H9 (cell line): ENCODE measurements around the gene FGR. TPM values are rescaled to one million over a fixed set of nuclear protein-coding genes. Genes with fewer than 3 reads are reported as not detected.

ENCODE experiments used
- DNase-seq: peaks from one replicate; pipeline ENCODE4 v3.0.0-alpha.2; 2017
- H2AFZ ChIP-seq: one replicate; pipeline ENCODE4 v1.6.1; 2013; ENCODE audit warnings: mild to moderate bottlenecking, low read length, control low read depth, moderate library complexity
- H2AK5ac ChIP-seq: 2 replicates; pipeline ENCODE4 v1.6.1; 2013; ENCODE audit warnings: low read length, control low read depth, mixed read lengths; ENCODE audit not compliant: insufficient read length
- H2BK120ac ChIP-seq: one replicate; pipeline ENCODE4 v1.6.1; 2013; ENCODE audit warnings: low read depth, mild to moderate bottlenecking, low read length, control low read depth, inconsistent platforms; ENCODE audit not compliant: poor library complexity, severe bottlenecking
- H2BK12ac ChIP-seq: 2 replicates; pipeline ENCODE4 v1.6.1; 2013; ENCODE audit warnings: low read length, control low read depth, mixed read lengths, low read depth; ENCODE audit not compliant: insufficient read length
- H2BK15ac ChIP-seq: 2 replicates; pipeline ENCODE4 v1.6.1; 2013; ENCODE audit warnings: low read depth, low read length, control low read depth
- H2BK20ac ChIP-seq: one replicate; pipeline ENCODE4 v1.6.1; 2013; ENCODE audit warnings: low read depth, mild to moderate bottlenecking, low read length, control low read depth, inconsistent platforms; ENCODE audit not compliant: poor library complexity, severe bottlenecking
- H2BK5ac ChIP-seq: 2 replicates; pipeline ENCODE4 v1.6.1; 2013; ENCODE audit warnings: low read length, control low read depth, mixed read lengths; ENCODE audit not compliant: insufficient read length
- H3K14ac ChIP-seq: 2 replicates; pipeline ENCODE4 v1.6.1; 2013; ENCODE audit warnings: low read length, control low read depth; ENCODE audit not compliant: insufficient read depth
- H3K18ac ChIP-seq: 2 replicates; pipeline ENCODE4 v1.6.1; 2013; ENCODE audit warnings: low read depth, mild to moderate bottlenecking, mixed read lengths, low read length, control low read depth; ENCODE audit not compliant: insufficient read length
- H3K23ac ChIP-seq: 2 replicates; pipeline ENCODE4 v1.6.1; 2013; ENCODE audit warnings: low read length, control low read depth, mixed read lengths, low read depth; ENCODE audit not compliant: insufficient read length
- H3K23me2 ChIP-seq: 2 replicates; pipeline ENCODE4 v1.6.1; 2013; ENCODE audit warnings: low read depth, mild to moderate bottlenecking, mixed read lengths, low read length, control low read depth; ENCODE audit not compliant: insufficient read length, poor library complexity, severe bottlenecking
- H3K27ac ChIP-seq: 2 replicates; pipeline ENCODE4 v1.5.1; 2013; ENCODE audit warnings: low read length, control low read depth, mixed read lengths, low read depth; ENCODE audit not compliant: insufficient read length
- H3K27me3 ChIP-seq: 2 replicates; pipeline ENCODE4 v1.6.1; 2013; ENCODE audit warnings: low read length, control low read depth, inconsistent platforms; ENCODE audit not compliant: insufficient read depth
- H3K4ac ChIP-seq: 2 replicates; pipeline ENCODE4 v1.6.1; 2013; ENCODE audit warnings: low read depth, mild to moderate bottlenecking, control low read depth, inconsistent platforms, low read length, moderate library complexity
- H3K4me1 ChIP-seq: 2 replicates; pipeline ENCODE4 v1.6.1; 2013; ENCODE audit warnings: low read length, control low read depth, inconsistent platforms; ENCODE audit not compliant: insufficient read depth
- H3K4me2 ChIP-seq: 2 replicates; pipeline ENCODE4 v1.6.1; 2013; ENCODE audit warnings: low read length, control low read depth, mixed read lengths; ENCODE audit not compliant: insufficient read length, insufficient read depth
- H3K56ac ChIP-seq: 2 replicates; pipeline ENCODE4 v1.6.1; 2013; ENCODE audit warnings: low read depth, mild to moderate bottlenecking, mixed read lengths, low read length, control low read depth; ENCODE audit not compliant: insufficient read length
- H3K79me1 ChIP-seq: 2 replicates; pipeline ENCODE4 v1.6.1; 2013; ENCODE audit warnings: low read depth, mild to moderate bottlenecking, moderate library complexity, low read length, control low read depth, inconsistent platforms; ENCODE audit not compliant: insufficient read depth, poor library complexity, severe bottlenecking
- H3K79me2 ChIP-seq: 2 replicates; pipeline ENCODE4 v1.6.1; 2013; ENCODE audit warnings: low read length, control low read depth, inconsistent platforms; ENCODE audit not compliant: insufficient read depth
- H3K9ac ChIP-seq: 2 replicates; pipeline ENCODE4 v1.6.1; 2013; ENCODE audit warnings: low read length, control low read depth, mixed read lengths; ENCODE audit not compliant: insufficient read length; ENCODE audit errors: extremely low read depth
- H3K9me3 ChIP-seq: one replicate; pipeline ENCODE4 v1.6.1; 2013; ENCODE audit warnings: low read depth, low read length, inconsistent platforms; ENCODE audit not compliant: control insufficient read depth
- H3T11ph ChIP-seq: one replicate; pipeline ENCODE4 v1.6.1; 2013; ENCODE audit warnings: mild to moderate bottlenecking, low read length, control low read depth, inconsistent platforms
- H4K20me1 ChIP-seq: one replicate; pipeline ENCODE4 v1.6.1; 2013; ENCODE audit not compliant: control insufficient read depth, insufficient read length, insufficient read depth
- H4K5ac ChIP-seq: 2 replicates; pipeline ENCODE4 v1.6.1; 2013; ENCODE audit warnings: low read depth, mild to moderate bottlenecking, mixed read lengths, low read length, control low read depth; ENCODE audit not compliant: insufficient read length
- H4K8ac ChIP-seq: replicated peaks from 2 replicates; pipeline ENCODE4 v1.6.1; 2013; ENCODE audit warnings: low read length, control low read depth, mixed read lengths, low read depth; ENCODE audit not compliant: insufficient read length
- H4K91ac ChIP-seq: 2 replicates; pipeline ENCODE4 v1.6.1; 2013; ENCODE audit warnings: low read depth, mild to moderate bottlenecking, moderate library complexity, mixed read lengths, low read length, control low read depth; ENCODE audit not compliant: insufficient read length
- H3K27ac Mint-ChIP-seq, 3 experiments: 2 replicates in 2 of 3; 3 replicates in 1 of 3; pipeline ENCODE4 v1.8.0; 2020 to 2021; ENCODE audit warnings: mixed read lengths in 3 of 3, mild to moderate bottlenecking in 1 of 3, moderate library complexity in 1 of 3
- H3K27me3 Mint-ChIP-seq: 2 replicates; pipeline ENCODE4 v1.8.0; 2021; ENCODE audit warnings: low read depth, mild to moderate bottlenecking, moderate library complexity, mixed read lengths
- H3K36me3 Mint-ChIP-seq, 3 experiments: 2 replicates in 2 of 3; 3 replicates in 1 of 3; pipeline ENCODE4 v1.8.0; 2020 to 2021; ENCODE audit warnings: low read depth in 3 of 3, mixed read lengths in 3 of 3; ENCODE audit not compliant: insufficient read depth in 1 of 3
- H3K4me1 Mint-ChIP-seq, 2 experiments: 2 replicates each; pipeline ENCODE4 v1.8.0; 2020; ENCODE audit warnings: mixed read lengths in 2 of 2
- H3K4me3 Mint-ChIP-seq, 2 experiments: 2 replicates in 1 of 2; 3 replicates in 1 of 2; pipeline ENCODE4 v1.8.0; 2020 to 2021; ENCODE audit warnings: mild to moderate bottlenecking in 2 of 2, mixed read lengths in 2 of 2, moderate library complexity in 1 of 2
- H3K9me3 Mint-ChIP-seq, 2 experiments: 2 replicates in 1 of 2; 3 replicates in 1 of 2; pipeline ENCODE4 v1.8.0; 2020; ENCODE audit warnings: mild to moderate bottlenecking in 2 of 2, mixed read lengths in 2 of 2, moderate library complexity in 1 of 2
- WGBS: extraction: QIAGEN DNeasy Blood & Tissue Kit; methylation state at CpG from one replicate; pipeline ENCODE4 v1.1.7; 2013; ENCODE audit warnings: missing lambda C conversion rate, low lambda C conversion rate, mixed read lengths; ENCODE audit not compliant: insufficient read length; ENCODE audit errors: extremely low coverage; 5-methylcytosine and 5-hydroxymethylcytosine counted together
- total RNA-seq: library from RNA; stranded (reverse); gene quantifications from 2 replicates; pipeline ENCODE4 v1.2.1, GENCODE V29; 2021
- TF ChIP-seq, protein P1 (sequence below): fragments of 200-600 bp; sonication (generic); conservative IDR thresholded peaks from 3 replicates; pipeline ENCODE4 v1.8.0; 2021; ENCODE audit warnings: antibody characterized with exemption, mild to moderate bottlenecking

FGR gene
- total RNA-seq, 1 experiment from 2014 or later, result not detected

DNA sequence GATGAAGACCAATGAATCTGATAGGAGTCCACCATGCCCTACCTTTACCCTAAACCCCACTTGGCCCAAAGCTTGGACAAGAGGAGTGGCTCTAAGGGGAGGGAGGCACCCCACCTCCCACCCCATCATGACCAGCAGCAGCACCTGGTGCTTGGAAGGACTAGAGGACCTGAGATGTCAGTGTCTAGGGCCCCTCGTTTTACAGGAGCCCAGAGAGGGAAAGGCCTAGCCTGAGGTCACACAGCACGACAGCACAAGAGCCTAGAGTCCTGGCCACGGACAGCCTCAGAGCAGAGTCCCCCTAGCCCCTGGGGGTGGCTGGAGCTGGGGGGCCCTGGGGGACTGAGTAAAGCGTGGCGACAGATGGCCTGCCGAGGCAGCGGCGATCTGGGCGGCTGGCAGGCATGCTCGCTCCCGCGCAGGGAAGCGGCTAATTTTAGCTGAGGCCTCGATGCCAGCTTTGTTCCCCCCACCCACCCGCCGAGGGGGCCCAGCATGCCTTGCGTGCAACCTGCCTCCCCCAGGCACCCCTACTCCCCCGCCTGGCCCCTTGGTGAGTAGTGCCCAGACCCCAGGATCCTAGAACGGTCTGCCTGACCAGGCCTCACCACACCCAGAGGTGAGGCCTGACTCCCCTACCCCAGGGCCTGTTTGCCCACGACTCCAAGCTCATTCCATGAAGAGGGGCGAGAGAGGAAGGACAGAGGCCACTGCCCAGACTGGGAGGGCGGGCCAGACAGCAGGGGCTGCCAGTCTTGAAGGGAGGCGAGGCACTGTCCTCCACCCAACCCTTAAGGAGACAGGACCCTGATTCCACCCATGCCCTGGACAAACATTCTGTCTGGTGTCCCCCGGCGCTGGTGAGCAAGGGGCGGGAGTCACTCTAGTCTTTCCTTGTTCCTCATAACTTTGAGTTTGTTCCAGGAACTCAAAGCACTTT lies 70.0 kb downstream of the FGR start:
- no peaks in the 10 kb centered on the region for H3K79me1 ChIP-seq
- no peak overlapping the region for H3K56ac ChIP-seq
- no peak overlapping the region for H3K27ac ChIP-seq
- no peak overlapping the region for H4K8ac ChIP-seq
- Mint-ChIP-seq H3K9me3 (no peaks in the 10 kb centered on the region; a peak in 1 of 5 replicates), H3K27me3 (no peaks in the 10 kb centered on the region), H3K4me1 (peaks cover 80 to 89% of the 10 kb centered on the region in 2 experiments), H3K27ac (0 out of 7 replicates have a peak overlapping the region, but pooled peaks of 2 of the 3 experiments have one; percentile 45 to 90), H3K36me3 (no peaks in the 10 kb centered on the region), H3K4me3 (no peak overlapping the region)
- no peak overlapping the region for H4K5ac ChIP-seq
- no peak overlapping the region for H3K18ac ChIP-seq
- no peak overlapping the region for H2AK5ac ChIP-seq
- no peak overlapping the region for H2BK15ac ChIP-seq
- no peak overlapping the region for H2BK120ac ChIP-seq
- no peak overlapping the region for H3K9ac ChIP-seq
- no peak overlapping the region for H2BK20ac ChIP-seq
- H3K27me3 ChIP-seq, result no peaks in the 10 kb centered on the region
- peak overlapping the region; percentile 9; the same call in 1 of the 2 replicates for H3K14ac ChIP-seq
- no peaks in the 10 kb centered on the region for H3K23me2 ChIP-seq
- H4K91ac ChIP-seq, result no peak overlapping the region
- H3T11ph ChIP-seq, result no peak overlapping the region
- no peak overlapping the region for H3K4ac ChIP-seq
- H3K4me1 ChIP-seq, result peaks cover 18% of the 10 kb centered on the region
- TF ChIP-seq, protein P1, sequence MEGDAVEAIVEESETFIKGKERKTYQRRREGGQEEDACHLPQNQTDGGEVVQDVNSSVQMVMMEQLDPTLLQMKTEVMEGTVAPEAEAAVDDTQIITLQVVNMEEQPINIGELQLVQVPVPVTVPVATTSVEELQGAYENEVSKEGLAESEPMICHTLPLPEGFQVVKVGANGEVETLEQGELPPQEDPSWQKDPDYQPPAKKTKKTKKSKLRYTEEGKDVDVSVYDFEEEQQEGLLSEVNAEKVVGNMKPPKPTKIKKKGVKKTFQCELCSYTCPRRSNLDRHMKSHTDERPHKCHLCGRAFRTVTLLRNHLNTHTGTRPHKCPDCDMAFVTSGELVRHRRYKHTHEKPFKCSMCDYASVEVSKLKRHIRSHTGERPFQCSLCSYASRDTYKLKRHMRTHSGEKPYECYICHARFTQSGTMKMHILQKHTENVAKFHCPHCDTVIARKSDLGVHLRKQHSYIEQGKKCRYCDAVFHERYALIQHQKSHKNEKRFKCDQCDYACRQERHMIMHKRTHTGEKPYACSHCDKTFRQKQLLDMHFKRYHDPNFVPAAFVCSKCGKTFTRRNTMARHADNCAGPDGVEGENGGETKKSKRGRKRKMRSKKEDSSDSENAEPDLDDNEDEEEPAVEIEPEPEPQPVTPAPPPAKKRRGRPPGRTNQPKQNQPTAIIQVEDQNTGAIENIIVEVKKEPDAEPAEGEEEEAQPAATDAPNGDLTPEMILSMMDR, result no peak
- H2BK5ac ChIP-seq, result no peak overlapping the region
- no peak overlapping the region for H2BK12ac ChIP-seq
- H4K20me1 ChIP-seq, result no peaks in the 10 kb centered on the region
- WGBS, result no CpG with 5 or more reads among the region's 26 CpGs
- H3K23ac ChIP-seq, result no peak overlapping the region
- no peaks in the 10 kb centered on the region for H3K9me3 ChIP-seq
- no peak overlapping the region for H3K4me2 ChIP-seq
- H3K79me2 ChIP-seq, result no peaks in the 10 kb centered on the region
- DNase-seq, result no peak
- H2AFZ ChIP-seq, result no peak overlapping the region
